ENCODE measurements around the gene ITGAD.

The ITGAD gene

GRCh38 chr16:31461201-31461920 lies 68.2 kb downstream of the ITGAD start:
- DNase-seq: no peak

- no peak for DNase-seq
Measured at GRCh38 chr16:31461921-31462804, 69.0 kb downstream of the ITGAD start.

GRCh38 chr16:31464348-31464769 lies 71.2 kb downstream of the ITGAD start:
- DNase-seq: no peak

DNA sequence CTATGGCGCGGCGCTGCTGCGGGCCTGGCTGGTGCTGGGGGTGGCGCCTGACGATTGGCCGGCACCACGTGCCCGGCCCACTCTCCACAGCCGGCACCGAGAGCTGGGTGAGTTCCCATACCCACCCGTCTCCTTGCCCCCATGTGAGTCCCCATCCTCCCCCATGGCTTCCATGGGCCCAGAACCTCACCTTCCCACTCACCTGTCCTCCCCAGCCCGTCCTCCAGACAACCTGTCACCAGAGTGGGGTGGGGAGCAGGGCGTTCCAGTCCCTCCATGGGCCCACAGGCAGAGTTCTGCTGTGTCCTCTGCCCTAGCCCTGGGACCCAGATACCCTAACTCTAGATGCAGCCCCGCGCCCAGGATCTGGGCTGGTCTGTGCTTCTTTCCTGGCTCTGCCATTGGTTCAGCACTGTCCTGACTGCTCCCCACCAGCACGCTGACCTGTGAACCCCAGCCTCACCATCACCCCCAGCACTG lies 71.7 kb downstream of the ITGAD start:
- no peak for DNase-seq

- no peak for DNase-seq
Measured at GRCh38 chr16:31465788-31466370, 72.7 kb downstream of the ITGAD start.

DNA sequence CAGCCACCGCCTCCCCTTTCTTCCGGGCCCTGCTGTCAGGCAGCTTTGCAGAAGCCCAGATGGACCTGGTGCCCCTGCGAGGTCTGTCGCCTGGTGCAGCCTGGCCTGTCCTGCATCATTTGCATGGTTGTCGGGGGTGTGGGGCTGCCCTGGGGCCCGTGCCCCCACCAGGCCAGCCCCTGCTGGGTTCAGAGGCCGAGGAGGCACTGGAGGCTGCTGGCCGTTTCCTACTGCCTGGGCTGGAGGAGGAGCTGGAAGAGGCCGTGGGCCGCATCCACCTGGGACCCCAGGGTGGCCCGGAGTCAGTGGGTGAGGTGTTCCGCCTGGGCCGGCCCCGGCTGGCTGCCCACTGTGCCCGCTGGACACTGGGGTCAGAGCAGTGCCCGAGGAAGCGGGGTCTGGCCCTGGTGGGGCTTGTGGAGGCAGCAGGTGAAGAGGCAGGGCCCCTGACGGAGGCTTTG lies 73.3 kb downstream of the ITGAD start:
- no peak for DNase-seq

- no peak for DNase-seq
Measured at GRCh38 chr16:31467151-31467773, 74.1 kb downstream of the ITGAD start.

GRCh38 chr16:31467858-31468257 lies 74.7 kb downstream of the ITGAD start:
- DNase-seq: no peak

- no peak for DNase-seq
Measured at GRCh38 chr16:31470615-31471014, 77.5 kb downstream of the ITGAD start.

DNA sequence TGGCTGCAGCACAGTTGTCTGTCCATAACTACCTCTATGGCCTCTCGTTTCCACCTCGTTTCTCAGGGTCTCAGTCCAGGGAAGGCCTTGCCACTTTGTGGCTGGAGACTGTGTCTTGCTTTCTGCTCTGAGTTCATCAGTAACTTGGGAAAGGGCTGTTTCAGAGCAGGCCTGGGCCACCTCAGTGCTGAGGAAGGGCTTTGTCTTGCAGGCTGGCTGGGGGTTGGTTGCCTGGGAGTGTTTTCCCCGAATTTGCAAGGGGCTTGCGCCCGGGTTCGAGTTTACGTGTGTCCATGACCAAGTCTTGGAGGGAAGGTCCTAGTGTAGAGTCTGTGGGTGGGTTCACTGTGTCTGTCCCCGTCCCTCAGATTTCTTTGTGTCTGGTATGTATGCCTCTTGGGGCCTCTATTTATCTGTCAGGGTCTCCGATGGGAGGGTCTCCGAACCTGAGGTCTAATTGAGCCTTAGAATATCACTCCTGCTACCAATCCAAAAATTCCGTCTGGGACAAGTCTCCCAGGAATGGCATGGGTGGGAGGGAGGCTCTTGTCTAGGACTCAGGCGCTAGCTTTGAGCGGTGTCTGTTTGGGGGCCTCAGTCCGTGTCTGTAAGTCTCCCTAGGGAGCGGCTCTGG lies 78.2 kb downstream of the ITGAD start:
- DNase-seq: no peak

- no peak for DNase-seq
Measured at GRCh38 chr16:31471875-31472708, 79.0 kb downstream of the ITGAD start, which contains the start of gene TGFB1I1. TGFB1I1 (plus strand) TSS chr16:31472152; CDS start chr16:31472189, 37 bp downstream.

- peak; percentile 75 to 78 for DNase-seq
Measured at GRCh38 chr16:31472709-31473203, 79.6 kb downstream of the ITGAD start.

- DNase-seq: no peak
Measured at GRCh38 chr16:31473264-31473984, 80.3 kb downstream of the ITGAD start.

DNA sequence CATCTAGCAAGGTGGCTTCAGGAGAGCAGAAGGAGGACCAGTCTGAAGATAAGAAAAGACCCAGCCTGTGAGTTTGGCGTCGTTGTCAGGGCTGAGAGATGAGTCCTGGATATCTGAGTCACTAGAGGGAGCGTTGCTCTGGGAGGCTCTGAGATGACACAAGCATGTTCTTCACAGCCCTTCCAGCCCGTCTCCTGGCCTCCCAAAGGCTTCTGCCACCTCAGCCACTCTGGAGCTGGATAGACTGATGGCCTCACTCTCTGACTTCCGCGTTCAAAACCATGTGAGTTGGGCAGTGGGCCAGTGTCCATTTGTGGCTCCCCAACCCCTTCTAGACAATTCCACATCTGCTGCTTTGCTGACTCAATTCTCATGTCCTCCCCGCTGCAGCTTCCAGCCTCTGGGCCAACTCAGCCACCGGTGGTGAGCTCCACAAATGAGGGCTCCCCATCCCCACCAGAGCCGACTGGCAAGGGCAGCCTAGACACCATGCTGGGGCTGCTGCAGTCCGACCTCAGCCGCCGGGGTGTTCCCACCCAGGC lies 81.1 kb downstream of the ITGAD start:
- DNase-seq: no peak

GRCh38 chr16:31474773-31475738 lies 81.9 kb downstream of the ITGAD start:
- no peak for DNase-seq

- DNase-seq: no peak
Measured at GRCh38 chr16:31475946-31476302, 82.8 kb downstream of the ITGAD start.

Measured in activated T-cell treated with anti-CD3 and anti-CD28 coated beads, Interleukin-2, amount 50 U/mL, for 48 hours (primary cell).